PFSK-1 (cell line): ENCODE results near the gene TRMT44.

Source experiments
- FOXP2 ChIP-seq: optimal IDR thresholded peaks from 2 replicates; pipeline ENCODE3; 2011; ENCODE audit warnings: borderline replicate concordance, control low read depth, inconsistent platforms; ENCODE audit not compliant: insufficient read depth; ENCODE audit errors: extremely low read length, extremely low read depth
- POLR2AphosphoS5 ChIP-seq: IDR thresholded peaks from 2 replicates; pipeline ENCODE4 v1.6.1; 2012; ENCODE audit warnings: low read depth, mild to moderate bottlenecking, control low read depth, low read length, moderate library complexity
- SIN3A ChIP-seq: IDR thresholded peaks from 2 replicates; pipeline ENCODE4 v1.6.1; 2012; ENCODE audit warnings: mild to moderate bottlenecking, low read length, moderate library complexity, borderline replicate concordance; ENCODE audit not compliant: insufficient read depth
- TAF1 ChIP-seq: IDR thresholded peaks from 2 replicates; pipeline ENCODE4 v1.6.1; 2012; ENCODE audit warnings: low read length, control low read depth, borderline replicate concordance; ENCODE audit not compliant: insufficient read depth
- TF ChIP-seq, protein P1 (sequence below), 2 experiments: IDR thresholded peaks; 2 replicates each; pipeline versions ENCODE4 v1.6.1 to v1.8.0; 2011 to 2012; ENCODE audit warnings: low read depth in 2 of 2, low read length in 2 of 2, control low read depth in 1 of 2, inconsistent platforms in 1 of 2, mild to moderate bottlenecking in 1 of 2, moderate library complexity in 1 of 2; ENCODE audit not compliant: insufficient read depth in 1 of 2

The TRMT44 gene

DNA sequence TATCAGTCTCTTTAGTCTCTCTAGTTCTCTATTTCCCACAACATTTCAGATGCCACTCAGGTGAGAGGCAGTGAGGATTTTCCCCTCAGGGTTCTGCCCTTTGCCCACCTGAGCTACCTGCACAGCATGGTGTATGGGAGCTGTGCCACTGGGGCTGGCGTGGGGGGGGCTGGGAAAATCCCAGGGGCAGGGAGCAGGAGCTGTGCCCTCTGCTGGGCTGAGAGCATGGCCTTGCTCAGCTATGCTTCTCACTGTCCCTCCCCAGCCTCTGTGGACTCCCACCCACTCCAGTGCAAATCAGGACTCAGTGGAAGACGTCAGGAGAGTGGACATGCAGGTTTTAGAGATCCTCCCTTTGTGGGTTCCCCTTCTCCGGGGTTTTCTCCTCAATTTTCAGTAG is 57.2 kb downstream of the TRMT44 start:
- TF ChIP-seq SIN3A = no peak
- TF ChIP-seq TAF1 = no peak
- TF ChIP-seq POLR2AphosphoS5 = no peak

DNA sequence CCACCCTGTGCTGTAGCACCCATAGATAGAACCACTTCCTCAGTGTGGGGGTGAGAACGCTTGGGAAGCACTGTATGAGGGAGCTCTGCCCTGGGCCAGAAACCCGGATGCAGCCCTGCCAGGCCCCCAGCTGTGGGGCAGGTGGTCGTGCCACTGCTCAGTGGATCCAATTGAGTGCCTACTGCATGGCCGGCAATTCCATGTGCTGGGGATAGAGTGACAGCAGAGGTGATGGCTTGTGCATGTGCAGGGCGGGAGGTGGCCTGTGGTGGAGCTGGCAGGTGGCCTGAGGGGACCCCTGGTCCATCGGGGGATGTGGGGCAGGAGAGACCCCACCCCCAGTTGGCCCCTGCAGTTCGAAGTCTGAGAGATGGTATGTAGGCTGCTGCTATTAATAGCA is 60.4 kb downstream of the TRMT44 start:
- no peak for TF ChIP-seq POLR2AphosphoS5
- TF ChIP-seq, protein P1, sequence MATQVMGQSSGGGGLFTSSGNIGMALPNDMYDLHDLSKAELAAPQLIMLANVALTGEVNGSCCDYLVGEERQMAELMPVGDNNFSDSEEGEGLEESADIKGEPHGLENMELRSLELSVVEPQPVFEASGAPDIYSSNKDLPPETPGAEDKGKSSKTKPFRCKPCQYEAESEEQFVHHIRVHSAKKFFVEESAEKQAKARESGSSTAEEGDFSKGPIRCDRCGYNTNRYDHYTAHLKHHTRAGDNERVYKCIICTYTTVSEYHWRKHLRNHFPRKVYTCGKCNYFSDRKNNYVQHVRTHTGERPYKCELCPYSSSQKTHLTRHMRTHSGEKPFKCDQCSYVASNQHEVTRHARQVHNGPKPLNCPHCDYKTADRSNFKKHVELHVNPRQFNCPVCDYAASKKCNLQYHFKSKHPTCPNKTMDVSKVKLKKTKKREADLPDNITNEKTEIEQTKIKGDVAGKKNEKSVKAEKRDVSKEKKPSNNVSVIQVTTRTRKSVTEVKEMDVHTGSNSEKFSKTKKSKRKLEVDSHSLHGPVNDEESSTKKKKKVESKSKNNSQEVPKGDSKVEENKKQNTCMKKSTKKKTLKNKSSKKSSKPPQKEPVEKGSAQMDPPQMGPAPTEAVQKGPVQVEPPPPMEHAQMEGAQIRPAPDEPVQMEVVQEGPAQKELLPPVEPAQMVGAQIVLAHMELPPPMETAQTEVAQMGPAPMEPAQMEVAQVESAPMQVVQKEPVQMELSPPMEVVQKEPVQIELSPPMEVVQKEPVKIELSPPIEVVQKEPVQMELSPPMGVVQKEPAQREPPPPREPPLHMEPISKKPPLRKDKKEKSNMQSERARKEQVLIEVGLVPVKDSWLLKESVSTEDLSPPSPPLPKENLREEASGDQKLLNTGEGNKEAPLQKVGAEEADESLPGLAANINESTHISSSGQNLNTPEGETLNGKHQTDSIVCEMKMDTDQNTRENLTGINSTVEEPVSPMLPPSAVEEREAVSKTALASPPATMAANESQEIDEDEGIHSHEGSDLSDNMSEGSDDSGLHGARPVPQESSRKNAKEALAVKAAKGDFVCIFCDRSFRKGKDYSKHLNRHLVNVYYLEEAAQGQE (IDR thresholded peaks at IDR 0.05; ENCODE audit: insufficient read depth in 1 of 2, low read depth in 2 of 2, low read length in 2 of 2) = no peak
- TF ChIP-seq TAF1 = no peak
- TF ChIP-seq SIN3A = no peak
- no peak for TF ChIP-seq FOXP2

DNA sequence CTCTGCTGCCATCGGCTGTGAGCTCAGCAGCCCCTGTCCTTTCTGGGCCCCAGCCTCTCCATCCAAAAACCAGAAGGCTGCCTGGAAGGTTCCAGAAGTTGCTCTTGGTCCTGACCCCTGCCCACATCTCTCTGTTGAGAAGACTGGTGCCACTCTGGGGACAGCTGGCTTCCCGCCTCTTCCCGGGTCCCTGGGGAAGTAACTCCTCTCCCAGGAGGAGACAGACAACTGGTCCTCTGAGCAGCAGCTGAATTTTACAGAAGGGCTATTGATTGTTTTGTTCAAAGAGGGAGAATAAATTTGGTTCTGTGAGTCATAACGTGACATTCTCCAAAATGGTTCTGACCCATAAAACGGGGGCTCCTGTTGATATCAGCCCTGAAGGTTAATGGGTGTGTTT is 61.2 kb downstream of the TRMT44 start:
- TF ChIP-seq SIN3A = no peak

DNA sequence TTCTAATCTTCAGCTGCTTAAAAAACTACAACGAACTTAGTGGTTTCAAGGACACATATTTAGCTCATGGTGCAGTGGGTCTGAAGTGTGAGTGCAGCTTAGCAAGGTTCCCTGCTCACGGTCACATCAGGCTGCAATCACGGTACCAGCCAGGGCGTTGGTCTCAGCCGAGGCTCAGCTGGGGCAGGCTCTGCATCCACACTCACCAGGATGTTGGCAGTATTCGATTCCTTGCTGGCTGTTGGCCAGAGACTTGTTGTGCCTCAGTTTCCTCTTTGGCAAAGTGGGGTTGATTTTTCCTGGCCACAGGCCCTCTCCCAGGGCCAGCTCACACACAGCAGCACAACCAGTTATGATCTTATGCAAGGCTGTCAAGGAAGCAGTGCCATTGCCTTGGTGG is 61.8 kb downstream of the TRMT44 start:
- TF ChIP-seq FOXP2 = no peak
- no peak for TF ChIP-seq TAF1
- TF ChIP-seq POLR2AphosphoS5 = no peak
- TF ChIP-seq, protein P1 (IDR thresholded peaks at IDR 0.05; ENCODE audit: insufficient read depth in 1 of 2, low read depth in 2 of 2, low read length in 2 of 2) = no peak
- no peak for TF ChIP-seq SIN3A

DNA sequence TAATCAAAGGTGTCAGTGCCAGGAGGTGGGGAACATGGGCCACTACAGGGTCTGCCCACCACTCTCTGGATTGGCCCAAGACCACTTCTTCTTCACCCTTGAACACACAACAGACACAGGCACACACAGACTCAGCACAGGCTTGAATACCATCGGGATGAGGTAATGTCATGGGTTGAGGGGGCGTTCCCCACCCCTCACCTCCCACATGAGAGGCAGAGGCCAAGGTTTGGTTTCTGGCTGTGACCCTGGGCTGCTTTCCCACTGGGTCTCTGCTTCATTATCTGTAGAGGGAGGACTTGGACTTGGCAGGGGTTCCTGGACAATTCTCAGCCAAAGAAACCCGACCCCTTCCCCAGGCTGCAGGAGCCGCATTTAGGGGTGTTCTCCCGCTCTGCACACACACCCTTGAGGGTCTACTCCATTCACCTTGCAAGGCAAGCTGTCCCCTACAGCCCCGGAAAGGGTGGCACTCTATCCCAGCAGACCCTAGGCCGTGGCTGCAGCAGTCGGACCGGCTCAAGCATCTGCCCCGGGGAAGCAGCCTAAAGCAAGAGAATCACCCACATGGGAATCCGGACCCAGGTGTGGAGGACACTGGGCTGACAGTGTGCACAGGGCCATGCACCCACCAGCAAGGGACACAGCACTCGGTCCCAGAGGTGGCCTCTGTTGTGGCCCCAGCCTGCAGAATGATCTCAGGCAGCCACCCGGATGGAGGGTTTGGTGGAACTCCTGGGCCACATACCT is 62.4 kb downstream of the TRMT44 start:
- TF ChIP-seq SIN3A (no peak), TAF1 (no peak), POLR2AphosphoS5 (no peak), FOXP2 (no peak)
- TF ChIP-seq, protein P1 (IDR thresholded peaks at IDR 0.05; ENCODE audit: insufficient read depth in 1 of 2, low read depth in 2 of 2, low read length in 2 of 2) = no peak

DNA sequence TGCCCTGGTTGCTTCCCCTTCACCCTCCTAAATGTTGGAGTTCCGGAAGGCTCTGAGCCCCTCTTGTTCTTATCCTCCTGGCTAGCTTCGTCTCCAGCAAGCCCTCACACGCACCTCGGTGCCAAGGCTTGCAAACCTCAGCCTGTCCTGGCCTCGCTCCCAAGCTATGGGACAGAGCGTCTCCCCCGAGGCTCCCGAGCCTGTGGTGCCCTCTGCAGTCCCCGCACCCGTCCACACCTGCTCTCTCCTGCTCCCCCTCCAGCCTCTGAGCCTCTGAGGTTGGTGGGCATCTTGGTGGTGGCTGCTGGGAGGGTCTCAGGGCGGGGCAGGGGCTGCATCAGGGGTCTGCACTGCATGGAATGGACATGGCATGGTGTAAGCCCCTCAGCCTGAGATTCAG is 63.2 kb downstream of the TRMT44 start:
- TF ChIP-seq, protein P1 (IDR thresholded peaks at IDR 0.05; ENCODE audit: insufficient read depth in 1 of 2, low read depth in 2 of 2, low read length in 2 of 2) = no peak
